ENCODE results near the gene ANAPC7. TPM values are rescaled to one million over a fixed set of nuclear protein-coding genes. Genes with fewer than 3 reads are reported as not detected.

ANAPC7 gene
- total and polyA plus RNA-seq, 2 of the 13 experiments (the other 11 are each of a cell fraction or from before 2014, with no cell fraction given) = 40.0 to 69.1 TPM

GRCh38 chr12:110449799-110450497 lies 46.4 kb upstream of the ANAPC7 start, which contains the start of gene ARPC3 (continued):
- TF ChIP-seq SMAD1 (CRISPR knock-in tag; IDR thresholded peaks at IDR 0.05; ENCODE audit: borderline replicate concordance, low read depth) (no peak), NFE2L2 (IDR thresholded peaks at IDR 0.05; ENCODE audit: low read length) (no peak), ZNF256 (CRISPR knock-in tag; conservative IDR thresholded peaks at IDR 0.05) (no peak), JARID2 (CRISPR knock-in tag; IDR thresholded peaks at IDR 0.05; ENCODE audit: insufficient replicate concordance) (no peak), ZNF678 (CRISPR knock-in tag; IDR thresholded peaks at IDR 0.05) (no peak), TBP (CRISPR knock-in tag; IDR thresholded peaks at IDR 0.05) (no peak), ZNF615 (CRISPR knock-in tag; IDR thresholded peaks at IDR 0.05; ENCODE audit: borderline replicate concordance) (no peak), HDAC1 (CRISPR knock-in tag; IDR thresholded peaks at IDR 0.05) (no peak), ZBTB26 (CRISPR knock-in tag; IDR thresholded peaks at IDR 0.05; ENCODE audit: borderline replicate concordance) (no peak), ATF7 (IDR thresholded peaks at IDR 0.05) (no peak), ATF7 (CRISPR knock-in tag; IDR thresholded peaks at IDR 0.05) (no peak), MAX (IDR thresholded peaks at IDR 0.05) (peak; percentile 6; the same call in 1 of the 2 replicates), ZNF891 (CRISPR knock-in tag; IDR thresholded peaks at IDR 0.05) (no peak), ARID5B (CRISPR knock-in tag; IDR thresholded peaks at IDR 0.05) (peak; percentile 60; the same call in 1 of the 2 replicates), CHCHD3 (CRISPR knock-in tag; IDR thresholded peaks at IDR 0.05) (no peak), CBFB (CRISPR knock-in tag; IDR thresholded peaks at IDR 0.05) (0 out of 2 replicates have a peak, but pooled peaks have one; percentile 21), HMG20A (CRISPR knock-in tag; IDR thresholded peaks at IDR 0.05; ENCODE audit: borderline replicate concordance) (0 out of 2 replicates have a peak, but pooled peaks have one; percentile 21), PREB (CRISPR knock-in tag; IDR thresholded peaks at IDR 0.05) (no peak), SATB2 (CRISPR knock-in tag; IDR thresholded peaks at IDR 0.05) (no peak), ZNF263 (CRISPR knock-in tag; IDR thresholded peaks at IDR 0.05) (no peak), ZNF720 (CRISPR knock-in tag; IDR thresholded peaks at IDR 0.05) (no peak), ZNF597 (CRISPR knock-in tag; IDR thresholded peaks at IDR 0.05) (no peak)

All from HepG2 (cell line).